OCI-LY1 (cell line): ENCODE data around the gene TEAD4.

ENCODE experiments used
- EZH2 ChIP-seq: fragments of 200-600 bp; sonication (generic), shearing (Covaris generic); IDR thresholded peaks from 2 replicates; pipeline ENCODE4 v1.8.0; 2017; ENCODE audit warnings: borderline replicate concordance, mixed run types, mild to moderate bottlenecking, antibody characterized with exemption, low read length, moderate library complexity, mixed read lengths
- TF ChIP-seq, protein P1 (sequence below): fragments of 200-600 bp; sonication (generic), shearing (Covaris generic); IDR thresholded peaks from 2 replicates; pipeline ENCODE4 v1.5.1; 2017; ENCODE audit warnings: mild to moderate bottlenecking, antibody characterized with exemption, low read length, moderate library complexity, mixed read lengths

DNA sequence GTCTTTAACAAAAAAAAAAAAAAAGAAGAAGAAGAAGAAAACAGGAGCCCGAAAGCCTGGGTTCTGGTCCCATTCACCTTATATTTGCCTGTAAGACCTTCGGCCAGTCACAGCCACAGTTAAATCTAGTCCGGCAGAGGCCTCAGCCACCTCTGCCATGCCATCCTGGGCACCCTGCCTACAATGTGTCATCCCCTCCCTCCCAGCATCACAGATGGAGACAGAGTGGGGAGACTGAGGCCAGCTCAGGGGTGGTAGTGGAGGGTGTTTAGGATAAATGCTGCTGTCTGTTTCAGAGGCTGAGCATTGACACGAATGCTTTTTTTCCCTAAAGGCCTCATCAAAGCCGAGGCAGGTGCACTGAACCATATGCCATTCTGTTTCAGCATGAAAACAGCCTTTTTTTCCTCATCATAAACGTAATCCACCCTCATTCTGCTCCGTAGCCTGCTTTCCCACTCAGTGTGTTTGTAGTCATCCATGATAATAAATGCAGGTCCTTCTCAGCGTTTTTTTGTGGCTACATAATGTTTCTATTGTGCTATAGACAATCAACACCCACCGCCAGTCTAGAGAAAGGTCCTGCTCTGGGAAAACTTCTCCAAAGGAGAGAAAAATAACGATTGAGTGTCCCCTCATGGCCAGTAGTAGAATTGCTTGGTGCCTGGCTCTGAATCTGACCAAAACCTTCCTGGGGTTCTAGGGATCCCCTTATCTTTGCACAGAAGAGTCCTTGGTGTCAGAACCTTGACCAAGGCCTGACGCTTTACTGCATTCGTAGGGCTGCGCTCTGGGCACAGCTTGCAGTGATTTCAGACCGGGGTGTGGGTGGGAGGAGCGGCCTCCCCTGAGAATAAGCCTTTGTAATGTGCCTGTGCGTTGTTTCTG is 76.9 kb downstream of the TEAD4 start:
- TF ChIP-seq EZH2, result no peak
- TF ChIP-seq, protein P1, sequence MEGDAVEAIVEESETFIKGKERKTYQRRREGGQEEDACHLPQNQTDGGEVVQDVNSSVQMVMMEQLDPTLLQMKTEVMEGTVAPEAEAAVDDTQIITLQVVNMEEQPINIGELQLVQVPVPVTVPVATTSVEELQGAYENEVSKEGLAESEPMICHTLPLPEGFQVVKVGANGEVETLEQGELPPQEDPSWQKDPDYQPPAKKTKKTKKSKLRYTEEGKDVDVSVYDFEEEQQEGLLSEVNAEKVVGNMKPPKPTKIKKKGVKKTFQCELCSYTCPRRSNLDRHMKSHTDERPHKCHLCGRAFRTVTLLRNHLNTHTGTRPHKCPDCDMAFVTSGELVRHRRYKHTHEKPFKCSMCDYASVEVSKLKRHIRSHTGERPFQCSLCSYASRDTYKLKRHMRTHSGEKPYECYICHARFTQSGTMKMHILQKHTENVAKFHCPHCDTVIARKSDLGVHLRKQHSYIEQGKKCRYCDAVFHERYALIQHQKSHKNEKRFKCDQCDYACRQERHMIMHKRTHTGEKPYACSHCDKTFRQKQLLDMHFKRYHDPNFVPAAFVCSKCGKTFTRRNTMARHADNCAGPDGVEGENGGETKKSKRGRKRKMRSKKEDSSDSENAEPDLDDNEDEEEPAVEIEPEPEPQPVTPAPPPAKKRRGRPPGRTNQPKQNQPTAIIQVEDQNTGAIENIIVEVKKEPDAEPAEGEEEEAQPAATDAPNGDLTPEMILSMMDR, result peak; percentile 28; the same call in 1 of the 2 replicates
